ENCODE results near the gene FHAD1. TPM values are rescaled to one million over a fixed set of nuclear protein-coding genes. Genes with fewer than 3 reads are reported as not detected.
A peak's percentile ranks its signal among the peaks of the same experiment; 100 is the strongest.

FHAD1 gene
- total and polyA plus RNA-seq, 2 experiments from 2014 or later, result 0.24 to 0.74 TPM

DNA sequence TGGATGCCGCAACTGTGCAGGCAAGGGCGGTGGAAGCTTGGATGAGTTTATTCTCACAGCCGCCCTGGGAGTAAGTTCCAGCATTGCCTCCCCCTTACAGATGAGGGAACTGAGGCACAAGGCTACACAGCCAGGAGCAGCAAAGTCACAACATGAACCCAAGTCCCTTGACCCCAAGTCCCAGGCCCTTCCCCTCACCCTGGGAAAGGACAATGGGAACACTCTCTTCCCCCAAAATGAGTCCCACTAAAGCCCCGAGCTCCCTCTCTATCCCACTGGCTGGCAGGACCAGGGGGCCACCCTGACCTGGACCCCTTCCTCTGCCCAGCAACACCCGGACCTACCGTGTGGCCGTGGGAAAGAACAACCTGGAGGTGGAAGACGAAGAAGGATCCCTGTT is 195.1 kb downstream of the FHAD1 start:
- DNase-seq (ENCODE audit: low read depth in 1 of 2, low spot score in 1 of 2), result no peak
- H3K27me3 ChIP-seq, result no peaks in the 10 kb centered on the region
- H3K4me3 ChIP-seq, result no peak overlapping the region
- H3K27ac ChIP-seq, result no peak overlapping the region
- peaks cover 7% of the 10 kb centered on the region for H3K4me1 ChIP-seq (ENCODE audit: low read depth)
- no peaks in the 10 kb centered on the region for H3K36me3 ChIP-seq
- TF ChIP-seq CTCF (IDR thresholded peaks at IDR 0.05; ENCODE audit: low read depth, low read length), result no peak
- H3K9me3 ChIP-seq (ENCODE audit: low read depth), result no peaks in the 10 kb centered on the region

DNA sequence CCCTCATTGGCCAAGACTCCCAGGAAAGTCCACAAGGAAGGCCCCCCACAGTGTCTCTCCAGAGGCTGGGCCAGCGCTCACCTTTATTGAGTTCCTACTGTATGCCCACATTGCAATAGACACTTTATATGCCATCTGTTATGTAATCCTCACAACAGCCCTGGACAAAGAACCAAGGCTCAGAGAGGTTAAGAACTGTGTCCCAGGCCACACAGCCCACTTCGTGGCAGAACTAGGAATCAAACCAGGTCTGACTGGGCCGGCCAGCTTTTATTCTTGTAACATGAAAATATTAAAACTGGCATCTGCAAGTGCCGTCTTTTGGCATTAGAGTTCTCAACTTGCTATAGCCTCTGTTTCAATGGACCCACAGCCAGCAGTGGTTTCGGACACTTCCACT is 195.7 kb downstream of the FHAD1 start:
- Histone ChIP-seq H3K4me3 (no peak overlapping the region), H3K36me3 (no peaks in the 10 kb centered on the region), H3K27me3 (no peaks in the 10 kb centered on the region), H3K9me3 (ENCODE audit: low read depth) (no peaks in the 10 kb centered on the region), H3K4me1 (ENCODE audit: low read depth) (peaks cover 7% of the 10 kb centered on the region), H3K27ac (no peak overlapping the region)
- no peak for TF ChIP-seq CTCF (IDR thresholded peaks at IDR 0.05; ENCODE audit: low read depth, low read length)
- DNase-seq (ENCODE audit: low read depth in 1 of 2, low spot score in 1 of 2), result no peak

DNA sequence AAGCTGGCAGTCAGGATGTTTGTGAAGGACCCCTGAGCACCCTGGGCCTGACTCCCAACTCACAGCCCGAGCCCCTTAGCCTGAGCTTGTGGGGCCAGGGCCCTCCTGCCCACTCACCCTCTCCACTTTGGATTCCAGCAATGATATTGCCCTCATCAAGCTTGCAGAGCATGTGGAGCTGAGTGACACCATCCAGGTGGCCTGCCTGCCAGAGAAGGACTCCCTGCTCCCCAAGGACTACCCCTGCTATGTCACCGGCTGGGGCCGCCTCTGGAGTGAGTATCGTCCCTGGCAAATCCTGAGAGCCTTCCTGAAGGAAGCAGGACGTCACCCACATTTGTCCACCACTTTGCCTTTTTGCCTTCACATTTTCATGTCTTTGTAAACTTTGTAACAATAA is 196.3 kb downstream of the FHAD1 start:
- no peak overlapping the region for H3K4me3 ChIP-seq
- no peaks in the 10 kb centered on the region for H3K9me3 ChIP-seq (ENCODE audit: low read depth)
- no peaks in the 10 kb centered on the region for H3K36me3 ChIP-seq
- DNase-seq (ENCODE audit: low read depth in 1 of 2, low spot score in 1 of 2), result no peak
- no peak for TF ChIP-seq CTCF (IDR thresholded peaks at IDR 0.05; ENCODE audit: low read depth, low read length)
- peaks cover 7% of the 10 kb centered on the region for H3K4me1 ChIP-seq (ENCODE audit: low read depth)
- H3K27me3 ChIP-seq, result no peaks in the 10 kb centered on the region
- no peak overlapping the region for H3K27ac ChIP-seq

DNA sequence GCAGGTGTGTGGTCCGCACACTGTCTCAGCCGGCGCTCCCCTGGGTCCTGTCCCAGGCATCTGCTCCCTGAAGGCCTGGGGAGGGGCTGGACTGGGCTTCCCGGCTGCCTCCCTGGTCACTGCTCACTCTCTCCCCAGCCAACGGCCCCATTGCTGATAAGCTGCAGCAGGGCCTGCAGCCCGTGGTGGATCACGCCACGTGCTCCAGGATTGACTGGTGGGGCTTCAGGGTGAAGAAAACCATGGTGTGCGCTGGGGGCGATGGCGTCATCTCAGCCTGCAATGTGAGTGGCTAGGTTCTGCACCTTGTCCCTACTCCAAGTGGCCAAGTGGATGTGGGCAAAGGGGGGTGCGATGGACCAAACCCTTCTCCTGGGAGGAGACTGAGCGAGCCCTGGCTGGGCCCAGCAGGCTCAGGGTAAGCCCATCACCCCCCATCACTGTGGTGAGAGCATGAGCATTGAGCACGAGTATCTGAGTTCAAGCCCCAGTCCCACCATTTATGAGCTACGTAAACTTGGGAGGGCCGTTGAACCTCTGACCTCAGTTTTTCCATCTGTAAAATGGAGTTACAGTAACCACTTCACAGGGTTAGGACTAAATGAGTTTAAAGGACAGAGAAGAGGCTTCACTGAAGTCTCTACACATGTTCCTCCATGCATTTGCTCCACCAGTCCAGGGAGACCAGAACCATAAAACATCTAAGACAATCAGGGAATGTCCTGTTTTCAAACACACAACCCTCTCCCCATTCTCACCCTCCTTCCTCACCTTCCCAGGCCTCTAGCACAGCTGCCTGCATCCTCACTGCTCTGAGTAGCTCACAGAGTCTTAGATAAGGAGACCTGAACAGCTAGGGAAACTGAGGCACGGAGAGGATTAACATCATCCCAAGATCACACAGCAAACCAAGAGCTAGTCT is 197.7 kb downstream of the FHAD1 start:
- no peak overlapping the region for H3K27ac ChIP-seq
- H3K27me3 ChIP-seq, result no peaks in the 10 kb centered on the region
- H3K4me1 ChIP-seq (ENCODE audit: low read depth), result peaks cover 7% of the 10 kb centered on the region
- H3K9me3 ChIP-seq (ENCODE audit: low read depth), result no peaks in the 10 kb centered on the region
- no peaks in the 10 kb centered on the region for H3K36me3 ChIP-seq
- no peak for TF ChIP-seq CTCF (IDR thresholded peaks at IDR 0.05; ENCODE audit: low read depth, low read length)
- peak; percentile 37 to 41 for DNase-seq (ENCODE audit: low read depth in 1 of 2, low spot score in 1 of 2)
- H3K4me3 ChIP-seq, result no peak overlapping the region

DNA sequence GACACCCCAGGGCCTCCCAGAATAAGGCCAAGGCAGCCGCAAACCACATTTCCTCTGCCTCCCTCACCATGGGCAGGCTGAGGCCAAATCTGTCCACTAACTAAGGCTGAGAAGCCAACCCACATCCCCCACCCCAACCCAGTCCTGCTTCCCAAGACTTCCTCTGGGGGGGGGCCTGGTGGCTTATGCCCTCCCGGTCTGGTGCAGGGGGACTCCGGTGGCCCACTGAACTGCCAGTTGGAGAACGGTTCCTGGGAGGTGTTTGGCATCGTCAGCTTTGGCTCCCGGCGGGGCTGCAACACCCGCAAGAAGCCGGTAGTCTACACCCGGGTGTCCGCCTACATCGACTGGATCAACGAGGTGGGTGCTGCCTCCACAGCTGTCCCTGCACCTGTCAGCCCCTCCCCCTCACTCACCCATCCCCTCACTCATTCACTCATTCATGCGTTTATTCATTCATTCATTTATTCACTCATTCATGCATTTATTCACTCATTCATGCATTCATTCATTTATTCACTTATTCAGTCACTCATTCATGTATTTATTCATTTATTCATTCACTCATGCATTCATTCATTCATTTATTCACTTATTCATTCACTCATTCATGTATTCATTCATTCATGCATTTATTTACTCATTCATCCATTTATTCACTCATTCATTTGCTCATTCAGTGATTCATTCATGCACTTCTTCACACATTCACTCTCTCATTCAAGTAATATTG is 198.5 kb downstream of the FHAD1 start:
- Histone ChIP-seq H3K36me3 (no peaks in the 10 kb centered on the region), H3K9me3 (ENCODE audit: low read depth) (no peaks in the 10 kb centered on the region), H3K27ac (no peak overlapping the region), H3K4me1 (ENCODE audit: low read depth) (peaks cover 7% of the 10 kb centered on the region), H3K4me3 (no peak overlapping the region), H3K27me3 (no peaks in the 10 kb centered on the region)
- no peak for DNase-seq (ENCODE audit: low read depth in 1 of 2, low spot score in 1 of 2)
- TF ChIP-seq CTCF (IDR thresholded peaks at IDR 0.05; ENCODE audit: low read depth, low read length), result no peak

All from cardiac muscle cell (in vitro differentiated cells and primary cell).